Osteocyte (in vitro differentiated cells): ENCODE results near the gene GPR25. TPM values are rescaled to one million over a fixed set of nuclear protein-coding genes. Genes with fewer than 3 reads are reported as not detected.

Experiments used
- DNase-seq: peaks from one replicate; pipeline ENCODE4 v3.0.0; 2021; ENCODE audit warnings: mixed read lengths; ENCODE audit not compliant: unreplicated experiment; ENCODE audit errors: extremely low spot score
- H3K27ac Mint-ChIP-seq: one replicate; pipeline ENCODE4 v1.8.0; 2021; ENCODE audit warnings: mild to moderate bottlenecking, mixed read lengths; ENCODE audit not compliant: unreplicated experiment
- H3K27me3 Mint-ChIP-seq: one replicate; pipeline ENCODE4 v1.8.0; 2021; ENCODE audit warnings: mixed read lengths; ENCODE audit not compliant: unreplicated experiment
- H3K36me3 Mint-ChIP-seq: one replicate; pipeline ENCODE4 v1.8.0; 2021; ENCODE audit warnings: mixed read lengths; ENCODE audit not compliant: unreplicated experiment
- H3K4me1 Mint-ChIP-seq: one replicate; pipeline ENCODE4 v1.8.0; 2021; ENCODE audit warnings: mixed read lengths; ENCODE audit not compliant: unreplicated experiment
- H3K4me3 Mint-ChIP-seq: one replicate; pipeline ENCODE4 v1.8.0; 2021; ENCODE audit warnings: mild to moderate bottlenecking, moderate library complexity, mixed read lengths; ENCODE audit not compliant: unreplicated experiment
- H3K9me3 Mint-ChIP-seq: one replicate; pipeline ENCODE4 v1.8.0; 2021; ENCODE audit warnings: mixed read lengths; ENCODE audit not compliant: unreplicated experiment
- total RNA-seq: library from RNA; stranded (reverse); gene quantifications from 2 replicates; pipeline ENCODE4 v1.2.1, GENCODE V29; 2021
- TF ChIP-seq, protein P1 (sequence below): fragments of 200-600 bp; sonication (generic); IDR thresholded peaks from 2 replicates; pipeline ENCODE4 v1.5.0; 2021; ENCODE audit warnings: antibody characterized with exemption, mild to moderate bottlenecking, moderate library complexity

The GPR25 gene
- total RNA-seq, 1 donor from 2014 or later = not detected

DNA sequence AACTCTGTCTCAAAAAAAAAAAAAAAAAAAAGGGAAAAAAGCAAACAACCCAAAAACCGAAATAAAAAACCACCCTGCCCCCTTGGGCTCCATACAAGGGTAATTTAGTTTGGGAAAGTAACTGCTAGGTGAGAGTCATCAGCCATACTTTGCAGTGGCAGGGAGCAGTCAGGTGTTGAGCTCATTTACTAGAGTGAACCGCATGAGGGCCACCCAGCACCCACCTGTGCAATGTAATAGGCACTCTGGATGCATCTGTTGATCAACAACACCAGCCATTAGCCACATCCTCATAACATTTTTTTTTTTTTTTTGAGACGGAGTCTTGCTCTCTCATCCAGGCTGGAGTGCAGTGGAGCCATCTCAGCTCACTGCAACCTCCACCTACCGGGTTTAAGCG lies 31.0 kb downstream of the GPR25 start:
- Mint-ChIP-seq H3K36me3 (no peaks in the 10 kb centered on the region), H3K4me1 (peaks cover 3% of the 10 kb centered on the region), H3K27me3 (no peaks in the 10 kb centered on the region), H3K9me3 (no peaks in the 10 kb centered on the region), H3K27ac (no peak overlapping the region), H3K4me3 (no peak overlapping the region)
- TF ChIP-seq, protein P1, sequence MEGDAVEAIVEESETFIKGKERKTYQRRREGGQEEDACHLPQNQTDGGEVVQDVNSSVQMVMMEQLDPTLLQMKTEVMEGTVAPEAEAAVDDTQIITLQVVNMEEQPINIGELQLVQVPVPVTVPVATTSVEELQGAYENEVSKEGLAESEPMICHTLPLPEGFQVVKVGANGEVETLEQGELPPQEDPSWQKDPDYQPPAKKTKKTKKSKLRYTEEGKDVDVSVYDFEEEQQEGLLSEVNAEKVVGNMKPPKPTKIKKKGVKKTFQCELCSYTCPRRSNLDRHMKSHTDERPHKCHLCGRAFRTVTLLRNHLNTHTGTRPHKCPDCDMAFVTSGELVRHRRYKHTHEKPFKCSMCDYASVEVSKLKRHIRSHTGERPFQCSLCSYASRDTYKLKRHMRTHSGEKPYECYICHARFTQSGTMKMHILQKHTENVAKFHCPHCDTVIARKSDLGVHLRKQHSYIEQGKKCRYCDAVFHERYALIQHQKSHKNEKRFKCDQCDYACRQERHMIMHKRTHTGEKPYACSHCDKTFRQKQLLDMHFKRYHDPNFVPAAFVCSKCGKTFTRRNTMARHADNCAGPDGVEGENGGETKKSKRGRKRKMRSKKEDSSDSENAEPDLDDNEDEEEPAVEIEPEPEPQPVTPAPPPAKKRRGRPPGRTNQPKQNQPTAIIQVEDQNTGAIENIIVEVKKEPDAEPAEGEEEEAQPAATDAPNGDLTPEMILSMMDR = no peak
- no peak for DNase-seq

DNA sequence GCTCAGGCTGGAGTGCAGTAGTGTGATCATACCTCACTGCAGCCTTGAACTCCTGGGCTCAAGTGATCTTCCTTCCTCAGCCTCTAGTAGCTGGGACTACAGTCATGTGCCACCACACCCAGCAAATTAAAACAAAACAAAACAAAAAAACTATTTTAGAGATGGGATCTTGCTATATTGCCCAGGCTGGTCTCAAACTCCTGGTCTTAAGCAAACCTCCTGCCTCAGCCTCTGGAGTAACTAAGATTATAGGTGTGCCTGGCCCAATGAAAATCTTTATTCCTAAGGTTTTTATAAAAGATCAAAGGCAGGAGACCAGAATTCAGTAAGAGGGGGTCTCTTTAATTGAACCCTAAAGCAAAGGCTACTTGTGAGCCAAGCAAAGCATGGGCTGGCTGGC lies 32.0 kb downstream of the GPR25 start:
- no peak overlapping the region for H3K27ac Mint-ChIP-seq
- H3K4me1 Mint-ChIP-seq = no peaks in the 10 kb centered on the region
- H3K27me3 Mint-ChIP-seq = no peaks in the 10 kb centered on the region
- no peaks in the 10 kb centered on the region for H3K9me3 Mint-ChIP-seq
- no peak for DNase-seq
- no peak overlapping the region for H3K4me3 Mint-ChIP-seq
- TF ChIP-seq, protein P1 = no peak
- no peaks in the 10 kb centered on the region for H3K36me3 Mint-ChIP-seq

- TF ChIP-seq, protein P1 = no peak
Observed at GRCh38 chr1:200905411-200906052, 32.8 kb downstream of the GPR25 start.

GRCh38 chr1:200906491-200906890 lies 33.7 kb downstream of the GPR25 start:
- Mint-ChIP-seq H3K4me1 (no peaks in the 10 kb centered on the region), H3K4me3 (no peak overlapping the region), H3K36me3 (no peaks in the 10 kb centered on the region), H3K27ac (no peak overlapping the region), H3K27me3 (no peaks in the 10 kb centered on the region), H3K9me3 (no peaks in the 10 kb centered on the region)
- DNase-seq = no peak
- TF ChIP-seq, protein P1 = no peak

More at GRCh38 chr1:200905411-200906052, 32.8 kb downstream of the GPR25 start:
- H3K27me3 Mint-ChIP-seq = no peaks in the 10 kb centered on the region
- H3K27ac Mint-ChIP-seq = no peak overlapping the region
- no peaks in the 10 kb centered on the region for H3K4me1 Mint-ChIP-seq
- no peak for DNase-seq
- H3K36me3 Mint-ChIP-seq = no peaks in the 10 kb centered on the region
- H3K4me3 Mint-ChIP-seq = no peak overlapping the region
- H3K9me3 Mint-ChIP-seq = no peaks in the 10 kb centered on the region

DNA sequence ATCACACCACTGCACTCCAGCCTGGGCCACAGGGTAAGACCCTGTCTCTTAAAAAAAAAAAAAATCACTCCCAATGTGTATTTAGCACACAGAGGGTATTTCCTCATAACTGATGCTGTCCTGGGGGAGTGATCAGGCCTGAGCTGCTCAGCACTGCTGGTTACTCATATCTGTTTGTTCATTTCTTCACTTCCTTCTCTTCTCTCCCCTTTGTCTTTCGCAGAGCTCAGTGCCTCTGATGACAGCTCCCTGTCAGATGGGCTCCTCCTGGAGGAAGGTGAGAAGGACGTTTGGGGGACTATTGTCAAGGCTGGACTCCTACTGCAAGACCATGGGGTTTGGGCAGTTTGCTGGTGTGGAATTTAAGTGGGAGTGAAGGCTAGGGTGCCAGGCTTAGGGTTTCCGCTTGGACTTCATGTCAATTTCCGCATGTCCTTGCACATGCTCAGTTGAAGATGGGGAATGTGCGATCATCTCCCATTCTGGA lies 34.9 kb downstream of the GPR25 start:
- H3K4me3 Mint-ChIP-seq = no peak overlapping the region
- no peak for DNase-seq
- no peaks in the 10 kb centered on the region for H3K27me3 Mint-ChIP-seq
- TF ChIP-seq, protein P1 = no peak
- H3K4me1 Mint-ChIP-seq = no peaks in the 10 kb centered on the region
- H3K36me3 Mint-ChIP-seq = no peaks in the 10 kb centered on the region
- no peaks in the 10 kb centered on the region for H3K9me3 Mint-ChIP-seq
- no peak overlapping the region for H3K27ac Mint-ChIP-seq
